GM18499 (cell line): Measurements from ENCODE around the gene SLC25A53.
A peak's percentile ranks its signal among the peaks of the same experiment; 100 is the strongest.

Source experiments
- ATAC-seq: cut with Tn5 transposase; IDR thresholded peaks from one replicate; pipeline ENCODE4 v1.9.1; 2021; ENCODE audit warnings: moderate number of reproducible peaks; ENCODE audit not compliant: insufficient read depth, unreplicated experiment

SLC25A53 gene, protein sequence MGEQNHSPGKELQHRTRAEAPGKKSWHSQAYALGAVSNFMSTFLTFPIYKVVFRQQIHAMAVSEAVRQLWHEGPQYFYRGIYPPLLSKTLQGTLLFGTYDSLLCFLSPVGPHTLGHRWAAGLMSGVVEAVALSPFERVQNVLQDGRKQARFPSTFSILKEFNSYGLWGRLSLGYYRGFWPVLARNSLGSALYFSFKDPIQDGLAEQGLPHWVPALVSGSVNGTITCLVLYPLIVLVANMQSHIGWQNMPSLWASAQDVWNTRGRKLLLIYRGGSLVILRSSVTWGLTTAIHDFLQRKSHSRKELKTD

DNA sequence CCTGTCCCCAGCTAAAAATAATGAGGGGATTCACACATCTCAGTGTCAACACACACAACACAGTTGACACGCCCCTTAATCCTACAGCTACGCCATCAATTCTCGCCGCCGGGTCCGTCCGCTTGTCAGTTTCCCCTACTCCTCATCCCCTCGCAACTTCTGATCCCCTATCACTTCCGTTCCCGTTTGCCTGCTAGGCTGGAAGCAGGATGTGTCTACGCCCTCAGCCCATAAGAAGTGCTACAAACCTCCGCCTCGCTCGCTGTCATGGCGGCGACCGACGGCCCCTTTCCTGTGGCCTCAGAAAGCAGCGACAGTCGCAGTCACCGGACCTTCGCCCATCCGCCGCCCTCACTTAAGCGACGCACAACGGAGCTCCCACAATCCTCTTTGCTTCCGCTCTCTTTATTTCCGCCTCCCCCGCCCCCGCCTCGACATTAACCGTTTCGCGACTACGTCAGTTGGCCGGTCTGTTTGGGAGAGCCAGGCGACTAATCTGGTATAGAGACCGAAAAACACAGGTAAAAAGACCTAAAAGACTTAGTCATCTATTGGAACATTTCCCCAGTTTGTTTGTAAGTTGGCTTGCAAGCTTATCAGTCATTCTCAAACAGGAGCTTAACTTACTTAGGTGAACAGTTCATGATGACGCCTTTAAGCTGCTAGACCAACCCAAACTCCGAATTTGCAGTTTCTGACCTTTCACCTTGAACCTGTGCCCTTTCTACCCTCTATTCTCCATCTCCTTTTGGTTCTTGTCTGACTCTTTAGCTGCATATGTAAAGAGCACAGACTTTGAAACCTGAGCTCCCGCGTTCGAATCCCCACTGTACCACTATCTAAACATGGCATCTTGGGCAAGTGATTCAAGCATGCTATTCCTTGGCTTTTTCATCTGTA, at the start of gene SLC25A53:
TSS of gene SLC25A53 (minus strand) at position 380 of the 900 bp plus-strand sequence. CDS start 51,752 bp downstream, outside the sequence.
- ATAC-seq = peak; percentile 87

DNA sequence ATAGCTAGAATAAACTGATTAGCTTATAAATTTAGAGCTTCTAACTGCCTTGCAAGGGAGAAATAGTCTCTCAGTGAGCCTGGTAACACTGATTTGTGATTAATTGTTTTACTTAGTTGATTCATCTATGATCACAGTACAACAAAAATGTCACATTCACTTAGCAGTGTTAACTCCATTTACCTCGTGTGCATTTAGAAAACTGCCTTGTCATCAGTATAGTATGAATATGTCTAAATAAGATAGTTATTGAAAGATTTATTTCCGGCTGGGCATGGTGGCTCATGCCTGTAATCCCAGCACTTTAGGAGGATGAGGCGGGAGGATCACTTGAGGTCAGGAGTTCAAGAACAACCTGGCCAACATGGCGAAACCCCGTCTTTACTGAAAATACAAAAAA, 48.7 kb upstream of the SLC25A53 start:
- ATAC-seq = no peak

DNA sequence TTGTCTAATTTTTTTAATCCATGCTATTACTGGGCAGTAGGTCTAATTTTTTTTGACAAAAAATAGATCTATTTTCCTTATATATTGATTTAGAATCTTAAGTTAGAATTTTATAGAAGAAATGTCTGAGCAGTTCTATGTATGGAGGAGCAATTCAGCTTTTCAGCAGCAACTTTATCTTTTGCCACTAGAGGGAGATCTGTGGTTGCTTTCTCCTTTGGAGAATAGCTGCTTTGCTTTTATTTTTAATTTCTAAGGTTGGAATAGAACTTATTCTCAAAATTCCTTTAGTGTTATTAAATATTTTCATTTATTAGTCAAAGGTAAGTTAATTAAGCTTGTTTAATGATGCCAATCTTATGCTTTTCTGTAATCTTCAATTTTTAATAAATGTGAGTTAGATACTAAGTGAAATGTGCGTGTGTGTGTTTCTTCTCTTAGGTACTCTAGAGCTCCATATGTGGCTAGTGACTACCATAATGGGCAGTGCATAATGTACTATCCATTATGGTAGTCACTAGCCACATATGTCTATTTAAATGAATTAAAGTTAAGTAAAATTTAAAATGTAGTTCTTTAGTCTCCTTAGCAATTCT, 38.8 kb upstream of the SLC25A53 start:
- ATAC-seq = no peak

DNA sequence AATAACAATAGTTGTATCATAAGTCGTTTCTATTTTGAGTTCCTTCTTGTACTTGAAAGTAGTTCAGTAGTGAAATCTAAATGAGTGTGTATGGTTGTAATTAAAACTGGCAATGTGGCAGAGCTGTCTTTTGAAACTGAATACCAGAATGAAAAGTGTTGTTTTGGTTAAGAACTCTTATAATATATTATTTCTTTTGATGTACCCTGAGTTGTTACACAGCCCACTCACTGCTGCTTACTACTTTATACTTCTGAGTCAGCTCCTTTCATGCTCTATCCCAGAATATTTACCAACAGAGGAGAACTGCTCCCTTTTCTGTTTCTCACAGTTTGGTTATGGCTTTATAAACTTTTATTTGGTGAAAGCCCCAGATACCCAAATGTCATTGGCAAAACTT, 38.2 kb upstream of the SLC25A53 start:
- no peak for ATAC-seq

DNA sequence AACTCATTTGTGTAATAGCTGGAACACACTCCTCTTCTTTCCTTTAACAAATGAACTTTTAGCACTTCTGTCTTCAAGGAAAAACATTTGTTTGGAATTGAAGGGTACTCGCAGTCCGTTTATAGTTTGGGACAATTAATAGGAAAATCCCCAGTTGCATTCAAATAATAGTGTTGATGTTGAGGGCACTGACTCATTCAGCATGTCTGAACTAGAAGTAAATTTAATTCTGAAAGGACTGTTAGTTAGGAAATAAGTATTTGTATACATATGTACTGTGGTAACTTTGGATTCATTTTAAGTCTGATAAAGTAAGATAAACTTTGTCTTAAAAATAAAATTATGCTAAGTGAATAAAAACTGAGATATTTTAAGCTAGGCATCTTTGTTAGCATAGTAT, 36.7 kb upstream of the SLC25A53 start:
- no peak for ATAC-seq

DNA sequence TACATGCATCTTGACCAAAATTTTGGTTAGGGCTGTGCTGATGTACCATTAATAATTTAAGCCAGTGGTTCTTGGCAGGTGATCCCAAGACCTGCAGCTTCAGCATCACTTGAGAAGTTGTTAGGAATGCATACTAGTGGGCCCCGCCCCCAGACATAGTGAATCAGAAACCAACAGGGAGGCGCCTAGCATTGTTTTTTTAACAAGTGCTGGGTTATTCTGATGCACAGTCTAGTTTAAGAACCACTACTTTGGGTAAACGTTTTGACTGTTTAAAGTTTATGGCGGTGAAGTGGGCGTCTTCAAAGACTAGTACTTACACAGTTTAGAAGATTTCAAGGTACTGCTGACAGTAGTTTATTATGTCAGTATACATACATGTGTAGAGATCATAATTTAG, 33.0 kb upstream of the SLC25A53 start:
- no peak for ATAC-seq

DNA sequence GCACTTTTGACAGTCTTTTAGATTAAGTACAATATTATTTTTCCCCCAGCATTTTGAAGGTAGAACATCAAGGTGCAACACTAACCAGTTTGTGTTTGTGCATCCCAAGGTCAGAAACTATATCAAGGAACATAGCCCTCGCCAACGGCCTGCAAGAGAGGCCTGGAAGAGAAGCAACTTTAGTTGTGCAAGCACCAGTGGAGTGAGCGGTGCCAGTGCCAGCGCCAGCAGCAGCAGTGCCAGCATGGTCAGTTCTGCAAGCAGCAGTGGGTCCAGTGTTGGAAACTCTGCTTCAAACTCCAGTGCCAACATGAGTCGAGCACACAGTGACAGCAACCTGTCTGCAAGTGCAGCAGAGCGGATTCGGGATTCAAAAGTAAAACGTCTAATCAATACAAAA, 31.1 kb upstream of the SLC25A53 start:
- no peak for ATAC-seq

DNA sequence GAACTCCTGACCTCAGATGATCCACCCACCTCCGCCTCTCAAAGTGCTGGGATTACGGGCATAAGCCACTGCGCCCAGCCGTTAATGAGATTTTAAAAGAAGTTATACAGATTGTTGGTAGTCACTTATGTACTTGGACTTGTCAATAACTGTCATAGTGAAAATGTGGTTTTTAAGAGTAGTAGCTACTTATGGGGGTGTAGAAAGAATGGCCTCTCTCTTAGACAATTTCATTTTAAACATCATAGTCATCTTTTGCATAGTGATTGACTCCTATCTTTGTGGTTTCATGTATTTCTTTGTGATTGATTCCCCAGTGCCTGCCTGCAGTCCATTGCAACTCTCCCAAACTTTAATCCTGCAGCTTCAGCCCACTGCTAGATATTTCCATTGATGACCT, 26.9 kb upstream of the SLC25A53 start:
- ATAC-seq = no peak

DNA sequence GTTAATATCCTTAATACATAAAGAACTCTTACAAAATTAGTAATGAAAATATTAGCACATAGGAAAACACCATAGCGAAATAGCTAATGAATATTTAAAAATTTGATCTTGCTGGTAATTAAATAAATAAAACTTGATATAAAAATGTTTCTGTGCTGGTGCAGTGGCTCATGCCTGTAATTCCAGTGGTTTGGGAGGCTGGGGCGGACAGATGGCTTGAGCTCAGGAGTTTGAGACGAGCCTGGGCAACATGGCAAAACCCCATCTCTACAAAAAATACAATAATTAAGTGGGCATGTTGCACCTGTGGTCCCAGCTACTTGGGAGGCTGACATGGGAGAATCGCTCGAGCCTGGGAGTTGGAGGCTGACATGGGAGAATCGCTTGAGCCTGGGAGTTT, 17.0 kb upstream of the SLC25A53 start:
- ATAC-seq = no peak

DNA sequence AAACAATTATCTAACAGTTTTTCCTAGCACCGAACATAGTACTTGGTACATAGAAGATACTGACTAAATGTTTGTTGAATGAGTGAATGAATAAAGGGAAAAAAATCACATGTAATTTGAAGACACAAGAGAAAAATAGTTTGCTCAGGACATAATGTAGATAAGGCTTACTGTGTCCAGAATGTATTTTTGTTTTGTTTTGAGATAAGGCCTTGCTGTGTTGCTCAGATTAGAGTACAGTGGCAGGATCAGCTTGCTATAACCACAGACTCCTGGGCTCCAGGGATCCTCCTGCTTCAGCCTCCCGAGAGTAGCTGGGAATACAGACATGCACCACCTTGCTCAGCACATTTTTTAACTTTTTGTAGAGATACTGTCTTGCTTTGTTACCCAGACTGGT, 16.0 kb upstream of the SLC25A53 start:
- ATAC-seq = no peak

DNA sequence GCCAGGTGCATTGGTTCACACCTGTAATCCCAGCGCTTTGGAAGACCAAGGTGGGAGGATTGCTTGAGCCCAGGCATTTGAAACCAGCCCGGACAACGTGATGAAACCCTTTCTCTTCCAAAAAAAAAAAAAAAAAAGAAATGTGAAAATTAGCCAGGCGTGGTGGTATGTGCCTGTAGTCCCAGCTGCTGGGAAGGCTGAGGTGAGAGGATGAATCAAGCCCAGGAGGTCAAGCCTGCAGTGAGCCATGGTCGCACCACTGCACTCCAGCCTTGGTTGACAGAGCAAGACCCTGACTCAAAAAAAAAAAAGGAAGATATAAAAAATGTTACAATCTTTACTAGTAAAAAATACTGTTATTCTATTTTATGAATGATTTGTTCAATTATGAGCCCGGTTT, 15.3 kb upstream of the SLC25A53 start:
- no peak for ATAC-seq

DNA sequence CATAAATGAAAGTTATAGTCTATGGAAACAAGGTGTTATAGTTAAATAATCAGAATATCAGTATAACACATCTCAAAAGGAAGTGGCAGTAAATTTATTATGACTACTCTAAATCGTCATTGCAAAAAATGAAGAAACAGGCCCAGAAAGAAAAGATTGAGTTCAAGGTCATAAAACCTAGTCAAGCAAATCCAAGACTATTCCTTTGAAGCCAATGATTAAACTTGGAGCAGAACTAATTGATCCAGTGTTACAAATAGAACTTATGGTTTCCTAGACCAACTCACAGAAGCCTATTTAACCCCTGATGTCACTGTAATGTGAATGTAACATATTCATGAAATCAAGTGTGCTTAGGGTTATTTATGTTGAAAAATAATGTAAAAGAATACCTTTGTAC, 11.3 kb upstream of the SLC25A53 start:
- no peak for ATAC-seq

DNA sequence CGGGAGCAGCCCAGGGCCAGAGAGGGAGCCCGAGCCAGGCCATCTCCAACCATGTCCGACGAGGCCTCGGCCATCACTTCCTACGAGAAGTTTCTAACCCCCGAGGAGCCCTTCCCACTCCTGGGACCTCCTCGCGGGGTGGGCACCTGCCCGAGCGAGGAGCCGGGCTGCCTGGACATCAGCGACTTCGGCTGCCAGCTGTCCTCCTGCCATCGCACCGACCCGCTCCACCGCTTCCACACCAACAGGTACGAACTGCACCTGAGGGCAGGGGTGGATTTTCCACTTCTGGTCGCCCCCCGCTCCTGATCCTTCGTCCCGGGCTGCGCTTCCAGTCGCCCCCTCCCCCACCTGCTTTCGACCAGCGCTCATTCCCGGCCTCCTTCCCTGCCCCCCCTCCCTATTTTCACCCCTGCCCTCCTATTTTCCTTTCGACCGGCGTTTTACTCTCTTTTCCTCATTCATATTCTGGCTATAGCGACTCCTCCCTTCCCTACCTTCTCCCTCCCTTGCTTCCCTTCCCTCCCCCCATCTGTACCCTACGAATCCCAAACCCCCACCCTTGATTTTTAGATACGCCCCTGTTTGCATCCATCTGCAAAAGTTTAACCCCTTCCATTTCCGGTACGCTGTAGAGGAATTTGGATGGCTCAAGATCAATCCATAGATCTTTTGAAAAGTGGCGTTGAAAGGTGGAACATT, 10.1 kb upstream of the SLC25A53 start:
- no peak for ATAC-seq

DNA sequence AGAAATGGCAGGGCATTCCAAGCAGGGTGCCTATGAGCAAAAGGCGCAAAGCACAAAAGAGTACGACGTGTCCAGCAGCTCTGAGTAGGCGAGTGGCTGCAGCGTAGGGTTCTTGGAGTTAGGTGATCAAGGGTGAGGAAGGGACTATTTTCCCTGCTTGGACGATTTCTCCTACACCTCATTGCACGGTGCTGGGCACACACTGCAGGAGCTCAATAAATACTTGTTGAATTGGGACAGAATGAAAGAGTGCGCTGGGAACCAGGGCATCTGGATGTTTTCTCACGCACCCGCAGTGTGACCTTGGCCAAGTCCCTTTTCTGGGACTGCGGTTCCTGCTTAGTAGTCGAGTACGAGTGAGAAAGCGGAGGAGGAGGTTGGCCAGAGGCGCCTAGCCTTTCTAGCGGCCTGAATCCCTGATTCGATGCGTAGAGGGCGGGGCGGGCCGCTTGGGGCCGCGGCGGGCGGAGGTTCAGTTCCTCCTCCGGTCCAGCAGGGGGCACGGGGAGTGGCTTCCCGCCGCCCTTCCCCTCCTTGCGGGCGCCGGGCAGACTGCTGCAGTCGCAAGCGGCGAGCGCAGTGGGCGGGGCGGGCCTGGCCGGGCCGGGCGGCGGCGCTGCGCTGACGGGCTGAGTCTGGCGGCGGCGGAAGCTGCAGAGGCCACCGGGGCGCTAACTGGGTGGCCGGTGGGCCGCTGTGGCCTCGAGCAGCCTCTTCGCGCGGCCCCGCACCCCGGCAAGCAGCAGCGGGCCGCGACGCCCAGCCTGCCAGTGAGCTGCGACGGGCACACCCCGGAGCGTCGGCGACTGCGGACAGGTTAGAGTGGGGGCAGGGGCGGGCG, 9.3 kb upstream of the SLC25A53 start, which contains the start of gene FAM199X:
TSS of gene FAM199X (plus strand) at position 560 of the 841 bp plus-strand sequence. CDS start 333 bp downstream, outside the sequence.
- ATAC-seq = peak; percentile 87

DNA sequence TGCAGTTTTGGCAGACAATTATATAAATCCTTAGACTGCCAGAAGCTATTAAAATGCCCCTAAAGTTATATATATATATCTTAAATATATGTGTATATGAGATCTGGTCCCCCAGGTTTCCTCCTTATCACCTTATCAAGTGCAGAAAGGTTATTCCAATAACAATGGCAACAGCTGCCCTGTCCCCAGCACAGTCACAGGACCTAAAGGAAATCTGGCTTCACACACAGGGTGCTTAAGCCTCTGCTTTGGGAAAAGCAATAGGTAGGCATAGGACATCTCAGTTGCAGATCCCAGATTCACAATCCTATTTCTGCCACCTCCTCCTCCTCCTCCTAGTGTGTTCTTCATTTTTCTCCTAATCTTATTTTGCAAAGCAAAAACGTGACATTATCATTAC, 5.8 kb downstream of the SLC25A53 start:
- no peak for ATAC-seq

DNA sequence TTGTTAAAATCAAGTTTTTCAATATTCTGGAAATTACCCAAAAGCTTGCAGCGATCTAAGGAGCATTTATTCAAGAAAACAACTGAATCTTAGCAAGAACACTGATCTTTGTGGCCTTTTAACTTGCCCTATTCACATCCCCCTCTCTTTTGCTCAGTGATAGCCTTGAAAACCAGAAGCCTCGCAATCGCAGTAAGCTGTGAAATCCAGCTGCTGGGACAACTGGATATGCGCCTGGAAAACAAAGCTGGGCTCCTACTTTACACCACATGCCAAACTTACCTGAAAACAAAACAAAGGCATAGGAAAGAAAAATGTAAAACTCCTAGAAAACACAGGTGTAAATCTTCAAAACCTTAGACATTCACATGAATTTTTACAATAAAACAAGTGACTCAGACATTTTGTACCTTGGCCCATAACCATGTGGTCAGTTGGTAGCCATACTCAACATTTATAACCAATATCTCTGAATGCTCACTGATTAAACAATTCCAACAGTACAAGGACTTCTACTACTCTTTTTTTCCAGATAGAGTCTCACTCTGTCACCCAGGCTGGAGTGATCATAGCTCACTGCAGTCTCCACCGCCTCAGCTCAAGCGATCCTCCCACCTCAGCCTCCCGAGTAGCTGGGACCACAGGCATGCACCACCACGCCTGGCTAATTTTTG, 15.6 kb downstream of the SLC25A53 start:
- no peak for ATAC-seq

DNA sequence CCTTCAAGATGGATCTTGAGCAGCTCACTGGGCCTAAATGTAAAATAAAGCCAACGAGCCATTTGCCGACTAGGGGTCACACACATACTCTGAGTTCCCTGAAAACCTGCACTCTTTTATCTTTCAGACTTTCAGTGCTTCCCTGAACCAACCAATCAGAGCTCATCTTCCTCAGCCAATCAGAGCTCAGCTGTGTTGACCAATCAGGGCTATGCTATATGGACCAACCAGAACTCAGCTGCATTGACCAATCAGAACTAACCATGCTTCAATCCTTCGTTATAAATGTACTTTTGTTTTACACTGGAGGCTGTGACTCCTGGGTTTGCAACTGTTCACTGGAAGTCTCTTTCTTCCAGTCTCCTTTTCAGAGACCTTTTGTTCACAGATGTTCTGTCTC, 19.3 kb downstream of the SLC25A53 start:
- no peak for ATAC-seq

DNA sequence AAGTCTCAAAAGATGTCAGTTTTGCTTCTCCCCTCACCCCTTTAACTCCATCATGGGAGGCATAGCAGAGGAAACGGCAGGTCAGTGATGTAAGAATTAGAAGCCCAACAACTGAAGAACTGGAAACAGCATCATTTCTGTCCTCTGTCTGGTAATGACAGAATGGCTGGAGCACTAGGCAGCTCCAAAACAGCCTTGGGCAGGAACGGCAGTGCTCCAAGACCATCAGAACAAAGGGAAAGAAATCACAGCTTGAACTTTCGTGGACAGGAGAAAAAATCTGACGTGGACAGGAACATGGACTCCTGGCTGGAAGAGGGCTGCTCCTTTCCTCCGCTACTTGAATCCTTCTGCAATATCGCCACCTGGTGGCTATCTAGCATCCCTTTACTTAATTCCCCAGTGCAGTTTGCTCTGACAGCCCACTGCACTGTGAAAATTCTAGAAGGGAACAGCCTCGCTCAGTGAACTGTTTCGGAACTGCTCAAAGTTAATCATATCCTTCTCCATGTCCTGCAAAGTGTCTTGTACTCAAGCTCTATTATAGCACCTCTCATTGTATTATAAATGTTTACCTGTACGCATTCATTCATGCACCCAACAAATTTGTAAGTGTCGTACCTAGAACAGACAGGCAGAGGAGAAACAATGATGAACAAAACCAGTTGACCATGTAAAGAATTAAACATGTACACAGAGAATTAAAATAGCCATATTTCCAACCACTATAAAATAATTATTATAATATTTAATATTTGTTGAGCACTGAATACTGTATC, 20.4 kb downstream of the SLC25A53 start:
- ATAC-seq = peak; percentile 86
